ENCODE results near the gene RIPK1. TPM values are rescaled to one million over a fixed set of nuclear protein-coding genes. Genes with fewer than 3 reads are reported as not detected.

Gene RIPK1
- total RNA-seq, 1 donor from 2014 or later = 20.1 TPM

DNA sequence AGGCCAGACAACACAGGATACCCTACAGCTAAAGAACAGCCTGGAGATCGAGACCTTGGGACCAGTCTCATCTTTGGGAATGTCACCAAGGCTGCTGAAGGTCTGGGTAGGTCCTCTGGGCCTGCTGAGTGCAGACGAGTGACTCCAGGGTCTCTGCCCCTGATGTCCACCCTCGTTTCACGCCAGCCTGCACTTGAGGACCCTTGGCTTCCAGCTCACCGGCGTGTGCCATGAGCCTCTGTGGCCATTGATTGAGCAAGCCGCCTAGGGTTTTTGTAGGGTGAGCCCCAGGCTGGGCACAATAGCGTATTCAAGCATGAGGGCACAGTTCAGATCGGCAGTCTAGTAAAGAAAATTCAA, 54.5 kb downstream of the RIPK1 start:
- TF ChIP-seq, protein P1, sequence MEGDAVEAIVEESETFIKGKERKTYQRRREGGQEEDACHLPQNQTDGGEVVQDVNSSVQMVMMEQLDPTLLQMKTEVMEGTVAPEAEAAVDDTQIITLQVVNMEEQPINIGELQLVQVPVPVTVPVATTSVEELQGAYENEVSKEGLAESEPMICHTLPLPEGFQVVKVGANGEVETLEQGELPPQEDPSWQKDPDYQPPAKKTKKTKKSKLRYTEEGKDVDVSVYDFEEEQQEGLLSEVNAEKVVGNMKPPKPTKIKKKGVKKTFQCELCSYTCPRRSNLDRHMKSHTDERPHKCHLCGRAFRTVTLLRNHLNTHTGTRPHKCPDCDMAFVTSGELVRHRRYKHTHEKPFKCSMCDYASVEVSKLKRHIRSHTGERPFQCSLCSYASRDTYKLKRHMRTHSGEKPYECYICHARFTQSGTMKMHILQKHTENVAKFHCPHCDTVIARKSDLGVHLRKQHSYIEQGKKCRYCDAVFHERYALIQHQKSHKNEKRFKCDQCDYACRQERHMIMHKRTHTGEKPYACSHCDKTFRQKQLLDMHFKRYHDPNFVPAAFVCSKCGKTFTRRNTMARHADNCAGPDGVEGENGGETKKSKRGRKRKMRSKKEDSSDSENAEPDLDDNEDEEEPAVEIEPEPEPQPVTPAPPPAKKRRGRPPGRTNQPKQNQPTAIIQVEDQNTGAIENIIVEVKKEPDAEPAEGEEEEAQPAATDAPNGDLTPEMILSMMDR (IDR thresholded peaks at IDR 0.05) = no peak
- Histone ChIP-seq H3K27ac (no peak overlapping the region), H3K9me3 (no peaks in the 10 kb centered on the region), H3K27me3 (no peaks in the 10 kb centered on the region), H3K4me1 (peaks cover 0 to 5% of the 10 kb centered on the region in 2 donors), H3K4me3 (no peak overlapping the region), H3K36me3 (no peaks in the 10 kb centered on the region)
- DNase-seq (ENCODE audit: low spot score in 2 of 2) = no peak
- intact Hi-C loops (cut with DNase I) = loop anchor here (10.0 kb wide), 2 partner anchors 232 to 872 kb away; no protein-coding TSS in a partner anchor

GRCh38 chr6:3124667-3125066, 56.4 kb downstream of the RIPK1 start:
- H3K36me3 ChIP-seq = peaks cover 8 to 10% of the 10 kb centered on the region in 2 donors
- TF ChIP-seq, protein P1 (IDR thresholded peaks at IDR 0.05) = no peak
- no peak overlapping the region for H3K4me3 ChIP-seq

GRCh38 chr6:3125815-3126214, 57.5 kb downstream of the RIPK1 start:
- H3K4me3 ChIP-seq = no peak overlapping the region
- peaks cover 19% of the 10 kb centered on the region in 2 donors for H3K36me3 ChIP-seq
- intact Hi-C loops (cut with DNase I) = loop anchor here (1.0 to 10.0 kb wide), 5 partner anchors 31 to 869 kb away; partner anchors contain the start of genes PSMG4 and TUBB2A
- no peaks in the 10 kb centered on the region for H3K4me1 ChIP-seq
- no peaks in the 10 kb centered on the region for H3K27me3 ChIP-seq
- H3K9me3 ChIP-seq = no peaks in the 10 kb centered on the region
- H3K27ac ChIP-seq = no peak overlapping the region
- DNase-seq (ENCODE audit: low spot score in 2 of 2) = no peak
- TF ChIP-seq, protein P1 (IDR thresholded peaks at IDR 0.05) = no peak

More at GRCh38 chr6:3124667-3125066, 56.4 kb downstream of the RIPK1 start:
- Histone ChIP-seq H3K27me3 (no peaks in the 10 kb centered on the region), H3K27ac (no peak overlapping the region), H3K4me1 (no peaks in the 10 kb centered on the region), H3K9me3 (no peaks in the 10 kb centered on the region)
- DNase-seq (ENCODE audit: low spot score in 2 of 2) = no peak
- intact Hi-C loops (cut with DNase I) = loop anchor here (10.0 kb wide), 2 partner anchors 230 to 870 kb away; no protein-coding TSS in a partner anchor

- H3K4me1 ChIP-seq = no peaks in the 10 kb centered on the region
- DNase-seq (ENCODE audit: low spot score in 2 of 2) = no peak
- H3K36me3 ChIP-seq = peaks cover 20 to 23% of the 10 kb centered on the region in 2 donors
These were observed 60.2 kb downstream of the RIPK1 start for GRCh38 chr6:3128356-3129108.

DNA sequence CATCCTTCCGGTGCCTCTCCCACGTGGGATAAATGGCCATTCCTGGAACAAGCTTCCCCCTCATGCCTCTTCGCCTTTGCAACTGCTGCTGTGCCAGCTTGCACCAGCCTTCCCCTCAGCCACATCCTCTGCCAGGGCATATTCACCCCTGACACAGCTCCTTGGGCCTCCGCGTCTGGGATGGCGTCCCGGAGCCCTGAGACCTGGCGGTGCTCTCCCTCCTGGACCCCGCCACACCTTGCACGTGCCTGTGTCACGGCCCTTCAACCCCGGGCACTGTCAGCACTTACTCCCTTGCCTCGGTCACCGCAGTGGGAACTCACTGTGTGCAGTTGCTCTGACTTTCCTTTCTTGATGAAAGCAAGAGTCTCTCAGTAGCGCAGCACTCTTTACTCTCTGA, 63.4 kb downstream of the RIPK1 start:
- DNase-seq (ENCODE audit: low spot score in 2 of 2) = no peak
- intact Hi-C loops (cut with DNase I) = no loop called here
- H3K9me3 ChIP-seq = no peaks in the 10 kb centered on the region
- H3K36me3 ChIP-seq = peaks cover 20 to 33% of the 10 kb centered on the region in 2 donors
- H3K4me3 ChIP-seq = no peak overlapping the region
- TF ChIP-seq, protein P1 (IDR thresholded peaks at IDR 0.05) = no peak
- H3K27ac ChIP-seq = no peak overlapping the region
- H3K4me1 ChIP-seq = no peaks in the 10 kb centered on the region
- H3K27me3 ChIP-seq = no peaks in the 10 kb centered on the region

More at GRCh38 chr6:3128356-3129108, 60.2 kb downstream of the RIPK1 start:
- TF ChIP-seq, protein P1 (IDR thresholded peaks at IDR 0.05) = no peak
- H3K27me3 ChIP-seq = no peaks in the 10 kb centered on the region
- intact Hi-C loops (cut with DNase I) = loop anchor here (10.0 kb wide), 2 partner anchors 226 to 866 kb away; no protein-coding TSS in a partner anchor
- no peak overlapping the region for H3K27ac ChIP-seq
- H3K4me3 ChIP-seq = no peak overlapping the region
- H3K9me3 ChIP-seq = no peaks in the 10 kb centered on the region

Data from ascending aorta (tissue), 2 donors.